Epidermal melanocyte (primary cell): ENCODE results near the gene TANC1.

ENCODE experiments used
- DNase-seq: peaks from one replicate; pipeline ENCODE4 v3.0.0; 2011; ENCODE audit warnings: low spot score; ENCODE audit not compliant: insufficient read length

TANC1 gene

GRCh38 chr2:158960193-158960592 lies 8.2 kb upstream of the TANC1 start:
- DNase-seq = no peak

- no peak for DNase-seq
Observed at GRCh38 chr2:158962074-158962473, 6.4 kb upstream of the TANC1 start.

DNA sequence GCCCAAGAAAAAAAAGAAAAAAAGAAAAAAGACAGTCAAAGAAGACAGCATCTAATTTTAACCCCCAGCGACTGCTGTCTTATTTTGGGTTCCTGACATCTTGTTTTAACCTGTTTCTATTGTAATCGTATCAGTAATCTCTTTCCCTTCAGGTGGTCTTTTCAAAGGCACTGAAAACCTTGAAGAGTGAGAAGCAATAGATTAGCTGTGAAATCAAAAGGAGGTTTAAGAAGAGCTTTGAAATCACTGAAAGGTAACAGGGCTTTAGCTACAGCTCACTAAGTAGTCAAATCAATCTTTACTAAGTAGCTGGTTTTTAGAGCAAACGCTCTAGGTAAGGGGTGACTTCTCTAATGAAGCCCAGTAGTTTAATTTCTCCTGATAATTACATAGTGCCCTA lies 5.4 kb upstream of the TANC1 start:
- no peak for DNase-seq

DNA sequence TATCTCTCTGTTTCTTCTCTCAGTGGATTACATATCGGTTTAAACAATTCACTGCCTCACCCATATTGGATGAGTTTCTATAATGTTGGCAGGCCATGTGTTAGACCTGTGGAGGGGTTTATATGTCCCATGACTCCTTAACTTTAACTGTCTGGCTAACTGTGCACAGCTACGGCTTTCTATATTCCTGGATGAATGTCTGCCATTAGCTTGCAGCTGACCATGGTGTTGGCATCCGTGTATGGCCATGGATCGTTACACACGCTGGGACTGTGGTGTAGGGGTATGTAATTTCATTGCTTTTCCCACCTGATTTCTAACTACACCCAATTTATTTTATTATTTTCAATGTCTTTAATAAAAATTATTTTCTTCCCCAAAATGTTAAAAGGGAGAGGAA lies 3.3 kb upstream of the TANC1 start:
- DNase-seq = no peak

- no peak for DNase-seq
Observed at GRCh38 chr2:158965641-158966040, 2.8 kb upstream of the TANC1 start.

GRCh38 chr2:158966312-158966711 lies 2.1 kb upstream of the TANC1 start:
- DNase-seq = no peak

DNA sequence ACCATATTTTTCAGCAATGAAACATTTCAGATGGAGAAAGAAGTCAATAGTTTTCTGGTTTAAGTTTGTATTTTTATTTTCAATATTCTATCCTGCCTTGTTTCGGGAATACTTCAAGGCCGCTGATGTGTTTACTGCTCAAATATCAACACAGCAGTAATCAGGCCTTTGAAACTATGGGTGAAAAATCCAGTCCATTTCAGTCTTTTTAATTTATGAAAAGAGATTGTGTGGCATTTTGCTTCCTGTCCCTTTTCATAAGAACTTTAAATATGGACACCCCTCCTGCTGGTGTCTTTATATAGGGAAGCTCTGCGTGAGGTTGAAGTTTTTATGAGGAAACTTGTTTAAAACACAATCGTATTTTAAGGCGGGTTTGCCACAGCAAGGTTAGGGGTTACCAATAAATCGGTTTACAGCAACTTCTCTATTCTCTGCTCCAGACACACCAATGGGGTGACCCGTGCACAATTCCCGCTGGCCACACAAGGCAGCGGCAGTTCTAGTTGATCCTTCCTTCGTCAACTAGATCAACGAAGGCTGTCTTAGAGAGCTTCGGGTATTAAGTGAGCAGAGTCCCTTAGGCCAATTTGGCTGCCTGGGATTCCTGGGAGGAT lies 1.2 kb upstream of the TANC1 start:
- no peak for DNase-seq

DNA sequence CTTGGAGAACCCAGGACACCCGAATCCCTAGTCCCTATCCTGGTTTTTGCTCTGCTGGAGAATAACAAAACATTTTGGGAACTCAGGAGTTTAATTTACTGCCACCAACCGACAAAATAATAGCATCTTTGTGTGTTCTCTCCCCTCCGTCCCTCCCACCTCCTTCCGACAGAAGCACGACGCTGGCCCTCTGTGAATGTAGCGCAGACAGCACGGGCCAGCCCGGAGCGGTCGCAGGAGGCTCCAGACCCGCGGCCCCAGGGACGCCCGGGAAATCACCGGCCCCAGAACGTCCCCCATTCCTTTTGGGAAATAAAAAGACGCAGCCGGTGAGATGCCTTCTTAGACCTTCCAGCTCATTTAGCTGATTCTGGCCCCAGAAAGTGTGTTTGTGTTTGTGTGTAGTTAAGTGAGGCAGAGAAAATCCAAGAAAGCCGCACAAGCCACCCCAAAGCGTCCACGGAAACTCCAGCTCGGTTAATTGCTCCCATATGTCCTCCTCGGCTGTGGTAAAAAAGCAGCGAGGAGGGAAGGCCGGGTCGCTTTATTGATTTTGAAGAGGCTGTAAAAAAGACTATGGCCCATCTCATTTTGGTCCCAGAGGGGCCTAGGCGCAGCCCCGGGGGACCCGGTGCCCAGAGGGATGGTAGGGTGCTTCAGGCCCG lies 577 bp upstream of the TANC1 start:
- no peak for DNase-seq

- no peak for DNase-seq
Observed at GRCh38 chr2:158969162-158969714, 798 bp downstream of the TANC1 start.

- no peak for DNase-seq
Observed at GRCh38 chr2:158969715-158970240, 1.3 kb downstream of the TANC1 start.

GRCh38 chr2:158970241-158970751 lies 1.9 kb downstream of the TANC1 start:
- DNase-seq = no peak

DNA sequence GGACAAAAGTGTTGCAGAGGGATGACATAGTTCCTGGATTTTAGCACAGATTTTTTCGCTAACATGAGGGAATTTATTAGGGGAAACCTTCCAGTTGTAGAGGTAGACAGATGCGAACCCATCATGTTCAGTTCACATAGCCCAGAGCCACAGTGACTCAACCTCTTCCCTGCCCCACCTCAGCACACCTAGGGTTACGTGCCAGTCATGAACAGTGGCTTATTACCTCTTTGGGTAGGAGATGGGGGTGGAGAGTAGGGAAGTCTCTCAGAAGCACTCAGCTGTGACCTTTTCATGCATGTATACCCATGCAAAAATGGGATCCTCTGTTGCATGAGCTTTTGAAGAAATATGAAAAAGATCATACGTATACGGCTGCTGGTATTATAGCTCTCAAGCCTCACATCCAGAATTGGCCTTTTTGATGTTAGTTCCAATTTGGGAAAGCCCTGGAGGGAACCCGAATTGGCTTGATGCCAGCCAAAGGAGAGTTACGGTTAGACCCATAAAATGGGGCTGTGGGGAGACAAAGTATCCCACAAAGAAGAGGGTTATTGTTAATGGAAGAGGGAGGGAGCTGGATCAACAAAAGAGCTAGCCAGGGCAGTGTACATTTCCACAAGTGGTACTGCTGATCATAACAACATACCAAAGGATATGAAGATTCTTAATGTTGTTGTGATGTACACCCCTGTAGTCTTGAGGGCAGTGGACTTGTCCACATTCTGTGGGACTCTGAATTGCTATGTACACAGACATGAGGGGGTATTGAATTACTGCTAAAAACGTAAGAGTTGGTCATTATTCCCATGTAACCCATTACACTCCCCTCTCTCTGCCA lies 4.9 kb downstream of the TANC1 start:
- peak; percentile 50 for DNase-seq

- DNase-seq = no peak
Observed at GRCh38 chr2:158975271-158975921, 7.0 kb downstream of the TANC1 start.

- DNase-seq = no peak
Observed at GRCh38 chr2:158979772-158980171, 11.3 kb downstream of the TANC1 start.

DNA sequence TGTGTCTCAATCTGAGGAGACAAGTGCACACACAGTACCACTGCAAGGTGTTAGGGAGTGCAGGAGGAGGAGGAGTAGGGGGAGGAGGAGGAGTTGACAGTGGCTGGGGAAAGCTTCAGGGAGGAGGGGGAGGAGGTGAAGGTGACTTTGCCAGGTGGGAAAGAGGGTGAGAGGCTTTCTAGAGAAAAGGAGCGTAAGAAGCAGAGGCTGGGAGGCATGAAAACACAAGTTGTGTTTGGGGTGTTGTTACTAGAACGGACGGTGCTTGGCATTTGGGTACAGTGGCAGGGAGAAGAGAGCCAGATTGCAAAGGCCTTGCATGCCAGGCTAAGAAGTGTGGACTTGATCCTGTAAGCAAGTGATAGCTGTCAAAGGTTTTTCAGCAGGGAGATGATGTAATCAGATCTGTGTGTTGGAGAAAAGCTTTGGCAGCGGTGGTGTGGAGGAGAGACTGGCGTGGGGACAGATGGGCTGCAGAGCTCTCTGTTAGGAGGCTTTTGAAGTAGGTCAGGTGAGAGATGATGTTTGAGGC lies 16.2 kb downstream of the TANC1 start:
- DNase-seq = no peak

DNA sequence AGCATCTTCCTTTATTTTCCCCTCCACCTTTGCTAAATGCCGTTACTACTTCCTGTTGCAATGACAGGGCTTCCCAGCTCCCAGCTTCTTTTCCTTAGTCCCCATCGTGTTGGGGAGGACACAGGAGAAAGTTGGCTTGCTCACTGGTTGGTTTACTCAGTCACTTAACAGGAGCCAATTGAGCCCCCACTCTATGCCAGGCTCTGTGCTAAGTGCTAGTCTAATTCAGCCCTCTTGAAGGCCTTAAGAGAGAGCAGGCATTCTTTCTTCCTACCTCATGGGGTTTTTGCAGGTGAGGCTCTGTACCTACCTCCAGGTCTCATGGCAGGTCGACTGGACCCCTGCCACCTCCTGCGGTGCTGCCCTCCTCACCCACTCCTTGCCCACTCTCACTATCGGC lies 20.1 kb downstream of the TANC1 start:
- no peak for DNase-seq

- DNase-seq = no peak
Observed at GRCh38 chr2:158989165-158989564, 20.7 kb downstream of the TANC1 start.

GRCh38 chr2:158990397-158991214 lies 22.2 kb downstream of the TANC1 start:
- DNase-seq = no peak

GRCh38 chr2:158993030-158993429 lies 24.6 kb downstream of the TANC1 start:
- DNase-seq = no peak
